Loucy (cell line): ENCODE measurements around the gene LRRC4B.

ENCODE experiments used
- EZH2phosphoT487 ChIP-seq: fragments of 200-600 bp; IDR thresholded peaks from 2 replicates; pipeline ENCODE4 v1.6.1; 2018; ENCODE audit warnings: antibody characterized with exemption, mild to moderate bottlenecking, moderate library complexity, borderline replicate concordance
- TF ChIP-seq, protein P1 (sequence below): fragments of 200-600 bp; sonication (generic); conservative IDR thresholded peaks from 2 replicates; pipeline ENCODE4 v1.5.1; 2014; ENCODE audit warnings: mild to moderate bottlenecking, antibody characterized with exemption, low read length

DNA sequence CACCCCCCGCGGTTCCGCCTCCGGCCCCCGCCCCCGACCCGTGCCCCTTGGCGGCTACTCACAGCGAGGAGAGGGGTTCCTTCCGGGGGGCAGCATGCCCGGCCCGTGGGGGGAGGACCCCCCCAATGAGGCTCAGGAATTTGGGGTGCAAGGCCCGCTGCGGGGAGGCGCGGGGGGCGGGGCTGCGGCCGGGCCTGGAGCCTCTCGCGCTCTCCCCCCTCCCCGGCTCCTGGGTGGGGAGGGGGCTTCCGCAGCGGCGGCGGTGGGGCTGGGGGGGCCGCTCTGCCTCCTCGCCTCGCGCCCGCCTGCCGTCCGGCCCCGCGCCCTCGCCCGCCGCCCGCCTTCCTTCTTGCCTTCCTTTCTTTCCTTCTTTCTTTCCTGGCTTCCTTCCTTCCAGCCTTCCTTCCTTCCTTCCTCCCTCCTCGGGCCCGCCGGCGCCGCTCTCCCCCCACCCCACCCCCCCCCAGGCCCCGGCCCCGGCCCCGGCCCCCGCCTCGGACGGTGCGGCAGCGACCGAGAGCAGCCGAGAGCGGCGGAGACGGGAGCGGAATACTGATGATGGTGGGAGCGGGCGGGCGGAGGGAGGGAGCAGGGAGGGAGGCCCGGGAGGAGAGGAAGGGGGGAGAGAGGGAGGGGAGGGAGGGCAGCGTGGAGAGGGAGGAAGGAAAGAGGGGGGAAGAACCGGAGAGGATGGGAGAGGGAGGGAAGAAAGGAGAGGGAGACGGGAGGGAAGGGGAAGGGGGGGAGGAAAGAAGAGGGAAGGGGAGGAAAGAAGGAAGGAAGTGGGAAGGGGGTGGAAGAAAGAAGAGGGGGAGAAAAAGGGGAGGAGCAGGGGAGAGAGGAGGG, at the start of gene LRRC4B:
- TF ChIP-seq, protein P1, sequence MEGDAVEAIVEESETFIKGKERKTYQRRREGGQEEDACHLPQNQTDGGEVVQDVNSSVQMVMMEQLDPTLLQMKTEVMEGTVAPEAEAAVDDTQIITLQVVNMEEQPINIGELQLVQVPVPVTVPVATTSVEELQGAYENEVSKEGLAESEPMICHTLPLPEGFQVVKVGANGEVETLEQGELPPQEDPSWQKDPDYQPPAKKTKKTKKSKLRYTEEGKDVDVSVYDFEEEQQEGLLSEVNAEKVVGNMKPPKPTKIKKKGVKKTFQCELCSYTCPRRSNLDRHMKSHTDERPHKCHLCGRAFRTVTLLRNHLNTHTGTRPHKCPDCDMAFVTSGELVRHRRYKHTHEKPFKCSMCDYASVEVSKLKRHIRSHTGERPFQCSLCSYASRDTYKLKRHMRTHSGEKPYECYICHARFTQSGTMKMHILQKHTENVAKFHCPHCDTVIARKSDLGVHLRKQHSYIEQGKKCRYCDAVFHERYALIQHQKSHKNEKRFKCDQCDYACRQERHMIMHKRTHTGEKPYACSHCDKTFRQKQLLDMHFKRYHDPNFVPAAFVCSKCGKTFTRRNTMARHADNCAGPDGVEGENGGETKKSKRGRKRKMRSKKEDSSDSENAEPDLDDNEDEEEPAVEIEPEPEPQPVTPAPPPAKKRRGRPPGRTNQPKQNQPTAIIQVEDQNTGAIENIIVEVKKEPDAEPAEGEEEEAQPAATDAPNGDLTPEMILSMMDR = no peak
- no peak for TF ChIP-seq EZH2phosphoT487
